Cardiac fibroblast (primary cell): Measurements from ENCODE around the gene FAM174B.

Source experiments
- DNase-seq, 2 donors: peaks; one replicate each; pipeline versions ENCODE4 v3.0.0 to v3.0.0-alpha.2; 2010; ENCODE audit warnings: low read depth in 2 of 2
- H3K4me3 ChIP-seq, 2 donors: replicated peaks in 1 of 2; 1 replicate in 1 of 2; 2 replicates in 1 of 2; pipeline ENCODE4 v1.5.1; 2011; ENCODE audit warnings: low read depth in 2 of 2, low read length in 2 of 2, mild to moderate bottlenecking in 2 of 2, moderate library complexity in 1 of 2
- TF ChIP-seq, protein P1 (sequence below): IDR thresholded peaks from one replicate; pipeline ENCODE4 v1.5.1; 2011; ENCODE audit warnings: low read depth, mild to moderate bottlenecking, low read length, inconsistent platforms

FAM174B gene

GRCh38 chr15:92595506-92596381, 59.8 kb downstream of the FAM174B start:
- H3K4me3 ChIP-seq: no peak overlapping the region
- TF ChIP-seq, protein P1, sequence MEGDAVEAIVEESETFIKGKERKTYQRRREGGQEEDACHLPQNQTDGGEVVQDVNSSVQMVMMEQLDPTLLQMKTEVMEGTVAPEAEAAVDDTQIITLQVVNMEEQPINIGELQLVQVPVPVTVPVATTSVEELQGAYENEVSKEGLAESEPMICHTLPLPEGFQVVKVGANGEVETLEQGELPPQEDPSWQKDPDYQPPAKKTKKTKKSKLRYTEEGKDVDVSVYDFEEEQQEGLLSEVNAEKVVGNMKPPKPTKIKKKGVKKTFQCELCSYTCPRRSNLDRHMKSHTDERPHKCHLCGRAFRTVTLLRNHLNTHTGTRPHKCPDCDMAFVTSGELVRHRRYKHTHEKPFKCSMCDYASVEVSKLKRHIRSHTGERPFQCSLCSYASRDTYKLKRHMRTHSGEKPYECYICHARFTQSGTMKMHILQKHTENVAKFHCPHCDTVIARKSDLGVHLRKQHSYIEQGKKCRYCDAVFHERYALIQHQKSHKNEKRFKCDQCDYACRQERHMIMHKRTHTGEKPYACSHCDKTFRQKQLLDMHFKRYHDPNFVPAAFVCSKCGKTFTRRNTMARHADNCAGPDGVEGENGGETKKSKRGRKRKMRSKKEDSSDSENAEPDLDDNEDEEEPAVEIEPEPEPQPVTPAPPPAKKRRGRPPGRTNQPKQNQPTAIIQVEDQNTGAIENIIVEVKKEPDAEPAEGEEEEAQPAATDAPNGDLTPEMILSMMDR: no peak
- DNase-seq: no peak

DNA sequence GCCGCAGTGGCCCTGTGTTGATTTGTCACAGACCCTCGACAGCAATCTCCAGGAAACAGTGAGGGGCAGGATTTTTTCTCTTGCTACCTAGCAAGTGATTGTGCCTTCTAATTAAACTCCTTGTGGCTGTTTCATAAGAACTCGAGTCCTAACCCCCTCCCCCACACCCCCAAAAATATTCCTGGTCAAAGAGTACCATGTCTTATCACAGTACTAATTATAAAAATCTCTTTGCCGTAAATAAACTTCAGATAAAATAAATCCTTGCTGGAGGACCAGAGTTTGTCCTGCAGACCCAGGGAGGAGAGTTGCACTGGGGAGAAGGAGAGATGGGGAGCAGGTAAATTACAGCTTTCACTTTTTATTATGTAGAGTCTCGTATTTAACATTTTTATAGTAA, 64.3 kb downstream of the FAM174B start:
- DNase-seq: no peak
- H3K4me3 ChIP-seq: no peak overlapping the region
- TF ChIP-seq, protein P1: no peak

DNA sequence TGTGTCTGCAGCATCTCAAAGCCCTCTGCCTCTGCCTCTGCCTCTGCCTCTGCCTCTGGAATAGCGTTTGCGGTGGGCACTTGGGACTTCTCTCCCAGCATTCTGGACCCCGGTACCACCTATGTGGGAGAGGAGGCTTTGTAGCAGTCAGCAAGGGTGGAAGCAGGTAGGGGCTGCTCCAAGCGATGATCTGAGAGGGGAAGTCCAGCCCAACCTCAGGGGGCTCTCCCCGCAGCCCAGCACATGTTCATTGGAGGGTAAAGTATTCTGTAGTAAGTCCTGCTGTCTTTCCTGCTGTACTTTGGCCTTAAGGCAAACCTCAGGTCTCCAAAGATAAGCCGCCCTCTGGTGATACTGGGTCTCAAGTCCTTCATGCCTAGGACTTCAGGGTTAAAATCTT, 68.6 kb downstream of the FAM174B start:
- TF ChIP-seq, protein P1: no peak
- no peak overlapping the region for H3K4me3 ChIP-seq
- no peak for DNase-seq

GRCh38 chr15:92586383-92586942, 69.1 kb downstream of the FAM174B start:
- TF ChIP-seq, protein P1: no peak
- DNase-seq: no peak
- no peak overlapping the region for H3K4me3 ChIP-seq

- no peak for DNase-seq
- H3K4me3 ChIP-seq: no peak overlapping the region
- TF ChIP-seq, protein P1: no peak
These were observed 71.5 kb downstream of the FAM174B start for GRCh38 chr15:92584105-92584504.

GRCh38 chr15:92583096-92584034, 72.2 kb downstream of the FAM174B start:
- TF ChIP-seq, protein P1: no peak
- no peak for DNase-seq
- H3K4me3 ChIP-seq: no peak overlapping the region
